GM12891 (cell line): ENCODE measurements around the gene DHCR24.

Source experiments
- PAX5 ChIP-seq: IDR thresholded peaks from 2 replicates; pipeline ENCODE4 v1.6.1; 2011; ENCODE audit warnings: low read length, moderate library complexity, mild to moderate bottlenecking; ENCODE audit not compliant: insufficient read depth, severe bottlenecking
- POLR2A ChIP-seq: IDR thresholded peaks from 2 replicates; pipeline ENCODE4 v1.6.1; 2011; ENCODE audit warnings: low read depth, low read length, control low read depth
- POLR2AphosphoS5 ChIP-seq: IDR thresholded peaks from 2 replicates; pipeline ENCODE4 v1.6.1; 2011; ENCODE audit warnings: low read depth, low read length, control low read depth
- TAF1 ChIP-seq: IDR thresholded peaks from 2 replicates; pipeline ENCODE4 v1.6.1; 2011; ENCODE audit warnings: low read depth, low read length, control low read depth

GRCh38 chr1:54845772-54846171 lies 41.2 kb downstream of the DHCR24 start:
- TF ChIP-seq POLR2AphosphoS5 (no peak), TAF1 (no peak), POLR2A (no peak), PAX5 (no peak)
